ENCODE data around the gene PGAP6.
A peak's percentile ranks its signal among the peaks of the same experiment; 100 is the strongest.
"Not testable (repeated sequence)": the region's sequence is repeated elsewhere in the genome, so short reads cannot be mapped to it uniquely, and the experiment has no call there.

The PGAP6 gene

DNA sequence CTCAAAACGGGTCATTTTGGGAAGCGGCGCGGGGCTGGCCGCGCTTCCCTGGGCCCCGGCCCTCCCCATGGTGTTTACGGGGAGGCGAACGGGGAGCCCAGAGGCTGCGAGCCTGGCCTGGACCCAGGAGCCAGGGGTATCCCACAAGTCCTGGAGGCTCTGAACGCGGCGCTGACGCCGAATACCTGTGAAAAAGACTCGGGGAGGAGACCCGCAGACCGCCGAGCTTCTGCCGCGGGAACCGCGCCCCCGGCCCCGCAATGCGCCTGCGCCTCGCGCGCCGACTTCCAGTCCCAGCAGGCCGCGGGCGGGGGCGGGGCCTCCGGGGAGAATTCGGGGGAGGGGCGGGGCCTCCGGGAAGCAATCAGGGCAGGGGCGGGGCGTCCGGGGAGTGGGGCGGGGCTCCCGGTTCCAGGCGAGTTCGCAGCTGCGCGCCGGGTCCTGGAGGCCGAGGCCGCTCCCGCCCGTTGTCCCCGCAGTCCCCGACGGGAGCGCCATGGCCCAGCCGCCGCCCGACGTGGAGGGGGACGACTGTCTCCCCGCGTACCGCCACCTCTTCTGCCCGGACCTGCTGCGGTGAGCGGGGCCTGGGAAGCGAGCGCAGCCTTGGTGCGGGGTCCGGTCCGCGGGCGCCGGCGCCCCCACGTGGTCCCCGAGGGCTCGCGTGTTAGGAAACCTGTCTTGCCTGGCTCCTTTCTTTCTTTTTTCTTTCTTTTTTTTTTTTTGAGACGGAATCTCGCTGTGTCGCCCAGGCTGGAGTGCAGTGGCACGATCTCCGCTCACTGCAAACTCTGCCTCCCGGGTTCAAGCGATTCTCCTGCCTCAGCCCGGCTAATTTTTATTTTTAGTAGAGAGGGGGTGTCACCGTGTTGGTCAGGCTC, 19.9 kb upstream of the PGAP6 start, which contains the start of gene DECR2:
Gene DECR2, plus strand, starts transcription at position 418 of the 881 bp plus-strand sequence. Its CDS starts 79 bp downstream, at position 497.
- peak; percentile 77 for DNase-seq (ENCODE audit: low read depth)

DNA sequence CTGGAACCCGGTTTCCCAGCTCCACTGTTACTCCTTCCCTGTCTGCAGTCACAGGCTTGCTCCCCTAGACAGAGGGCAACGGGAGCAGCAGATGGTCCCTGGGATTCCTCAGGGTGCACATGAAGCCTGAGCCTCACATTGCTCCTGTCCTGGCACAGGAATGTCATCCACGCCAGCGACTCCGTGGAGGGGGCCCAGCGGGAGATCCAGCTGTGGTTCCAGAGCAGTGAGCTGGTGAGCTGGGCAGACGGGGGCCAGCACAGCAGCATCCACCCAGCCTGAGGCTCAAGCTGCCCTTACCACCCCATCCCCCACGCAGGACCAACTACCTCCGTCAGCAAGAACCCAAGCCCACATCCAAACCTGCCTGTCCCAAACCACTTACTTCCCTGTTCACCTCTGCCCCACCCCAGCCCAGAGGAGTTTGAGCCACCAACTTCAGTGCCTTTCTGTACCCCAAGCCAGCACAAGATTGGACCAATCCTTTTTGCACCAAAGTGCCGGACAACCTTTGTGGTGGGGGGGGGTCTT, 18.3 kb upstream of the PGAP6 start:
- DNase-seq (ENCODE audit: low read depth): no peak

DNA sequence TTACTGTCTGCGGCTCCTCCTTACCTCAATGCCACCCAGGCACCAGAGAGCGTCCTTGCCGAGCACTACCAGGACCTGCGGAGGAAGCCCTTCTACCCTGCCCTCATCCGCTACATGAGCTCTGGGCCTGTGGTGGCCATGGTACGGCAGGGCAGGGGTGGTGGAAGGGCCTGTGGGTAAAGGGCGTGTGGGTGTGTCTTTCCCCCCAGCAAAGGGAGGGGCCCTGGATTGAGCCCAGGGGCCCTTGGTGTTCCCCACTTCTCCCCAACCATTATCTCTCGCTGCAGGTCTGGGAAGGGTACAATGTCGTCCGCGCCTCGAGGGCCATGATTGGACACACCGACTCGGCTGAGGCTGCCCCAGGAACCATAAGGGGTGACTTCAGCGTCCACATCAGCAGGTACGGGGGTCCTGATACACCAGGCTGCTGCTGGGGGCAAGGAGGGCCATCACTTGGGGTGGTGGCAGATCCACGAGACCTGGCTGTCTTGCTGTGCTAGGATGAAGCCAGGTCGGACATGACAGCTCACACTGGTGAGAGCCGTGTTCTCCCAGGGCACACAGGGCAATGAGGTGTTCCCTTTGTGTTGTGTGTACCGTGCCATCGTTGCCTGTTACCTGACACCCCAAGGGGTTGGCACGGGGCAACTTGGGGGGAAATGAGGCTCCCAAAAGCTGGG, 17.7 kb upstream of the PGAP6 start:
- no peak for DNase-seq (ENCODE audit: low read depth)

DNA sequence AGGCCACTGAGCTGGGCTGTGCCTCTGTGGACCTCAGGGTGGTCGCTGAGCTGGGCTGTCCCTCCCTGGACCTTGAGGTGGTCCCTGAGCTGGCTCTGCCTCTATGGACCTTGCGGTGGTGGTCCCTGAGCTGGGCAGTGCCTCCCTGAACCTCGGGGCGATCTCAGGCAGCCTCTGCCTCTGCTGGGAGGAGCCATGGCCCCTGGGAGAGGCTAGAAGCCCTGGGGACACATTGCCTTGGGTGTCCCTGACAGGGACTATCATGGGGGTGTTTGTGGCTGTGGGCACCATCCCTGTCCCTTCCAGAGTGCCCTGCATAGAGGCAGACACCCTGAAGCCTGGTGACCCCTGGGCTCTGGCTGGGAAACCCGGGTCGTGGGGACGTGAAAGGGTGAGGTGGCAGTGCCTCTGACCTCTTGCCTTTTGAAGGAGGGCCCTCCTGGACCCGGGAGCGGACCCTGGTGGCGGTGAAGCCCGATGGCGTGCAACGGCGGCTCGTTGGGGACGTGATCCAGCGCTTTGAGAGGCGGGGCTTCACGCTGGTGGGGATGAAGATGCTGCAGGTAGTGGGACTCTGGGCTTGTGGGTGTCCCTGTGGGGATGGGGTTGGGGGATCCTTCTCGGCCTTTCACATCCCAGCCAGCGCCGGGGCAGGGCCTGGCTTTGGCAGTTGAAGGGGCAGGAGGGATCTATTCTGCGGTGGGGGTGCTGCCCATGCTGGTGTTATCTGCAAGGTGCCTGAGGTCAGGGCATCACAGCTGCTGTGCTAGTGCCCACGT, 17.0 kb upstream of the PGAP6 start:
- no peak for DNase-seq (ENCODE audit: low read depth)

DNA sequence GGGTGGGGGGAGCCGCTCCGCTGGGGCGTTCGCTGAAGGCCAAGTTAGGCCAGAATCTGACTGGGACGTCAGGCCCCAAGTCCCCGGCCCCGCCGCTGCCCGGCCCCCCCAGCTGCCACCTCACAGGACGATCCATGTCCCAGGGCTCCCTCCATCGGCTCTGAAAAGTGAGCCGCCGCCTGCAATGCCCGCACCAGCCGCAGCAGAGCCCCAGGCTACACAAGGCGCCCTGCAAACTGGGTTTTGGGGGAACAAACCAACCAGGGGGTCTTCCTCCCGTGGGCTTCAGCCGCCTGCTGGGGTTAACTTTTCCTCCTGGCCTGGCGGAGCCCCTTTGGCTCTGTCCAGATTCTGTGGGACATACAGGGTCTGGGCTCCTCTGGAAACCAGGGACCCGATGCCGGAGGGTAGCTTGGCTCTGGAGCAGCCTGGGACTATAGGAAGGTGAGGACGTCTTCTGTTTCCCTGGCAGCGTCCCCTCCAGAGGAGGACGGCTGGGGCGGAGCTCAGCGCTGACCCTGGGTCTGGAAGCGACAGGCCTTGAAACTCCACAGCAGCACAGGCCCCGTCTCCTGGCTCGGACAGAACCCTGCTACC, 16.1 kb upstream of the PGAP6 start:
- peak; percentile 47 for DNase-seq (ENCODE audit: low read depth)

DNA sequence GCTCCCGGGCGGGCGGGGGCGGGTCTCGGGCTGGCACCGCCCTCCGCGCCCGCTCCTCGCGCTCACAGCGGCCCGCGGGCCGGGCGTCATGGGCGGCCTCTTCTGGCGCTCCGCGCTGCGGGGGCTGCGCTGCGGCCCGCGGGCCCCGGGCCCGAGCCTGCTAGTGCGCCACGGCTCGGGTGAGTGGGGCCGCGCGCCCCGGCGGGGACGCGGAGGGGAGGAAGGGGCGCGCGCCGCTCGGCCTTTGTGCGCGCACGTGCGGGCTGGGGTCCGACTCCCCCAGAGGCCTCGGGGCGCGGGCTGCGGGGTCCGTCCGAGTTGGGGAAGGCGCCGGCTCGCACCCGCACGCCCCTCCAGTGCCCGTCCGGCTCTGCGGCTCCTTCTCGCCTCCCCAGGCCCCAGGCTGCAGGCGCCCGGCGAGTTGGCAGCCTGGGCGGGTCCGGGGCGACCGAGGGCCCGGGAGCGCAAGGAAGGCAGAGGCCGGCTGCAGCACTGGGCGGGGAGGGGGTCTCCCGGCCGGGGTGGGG, 15.4 kb upstream of the PGAP6 start, which contains the start of gene NME4:
Gene NME4, plus strand, starts transcription at position 65 of the 527 bp plus-strand sequence. Its CDS starts 24 bp downstream, at position 89.
- no peak for DNase-seq (ENCODE audit: low read depth)

DNA sequence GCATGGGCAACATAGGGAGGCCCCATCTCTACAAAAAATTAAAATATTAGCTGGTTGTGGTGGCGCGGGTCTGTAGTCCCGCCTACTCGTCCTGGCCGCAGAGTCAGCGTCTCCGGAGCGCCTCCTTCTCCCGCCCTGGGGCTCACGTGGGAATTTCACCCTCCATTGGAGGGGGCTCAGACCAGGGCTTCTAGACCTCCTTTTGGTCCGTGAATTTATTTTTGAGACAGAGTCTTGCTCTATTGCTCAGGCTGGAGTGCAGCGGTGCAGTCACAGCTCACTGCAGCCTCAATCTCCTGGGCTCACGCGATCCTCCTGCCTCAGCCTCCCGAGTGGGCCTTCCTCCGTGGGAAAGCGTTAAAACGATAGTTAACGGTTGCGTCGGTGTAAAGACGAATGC, 14.8 kb upstream of the PGAP6 start:
- no peak for DNase-seq (ENCODE audit: low read depth)

DNA sequence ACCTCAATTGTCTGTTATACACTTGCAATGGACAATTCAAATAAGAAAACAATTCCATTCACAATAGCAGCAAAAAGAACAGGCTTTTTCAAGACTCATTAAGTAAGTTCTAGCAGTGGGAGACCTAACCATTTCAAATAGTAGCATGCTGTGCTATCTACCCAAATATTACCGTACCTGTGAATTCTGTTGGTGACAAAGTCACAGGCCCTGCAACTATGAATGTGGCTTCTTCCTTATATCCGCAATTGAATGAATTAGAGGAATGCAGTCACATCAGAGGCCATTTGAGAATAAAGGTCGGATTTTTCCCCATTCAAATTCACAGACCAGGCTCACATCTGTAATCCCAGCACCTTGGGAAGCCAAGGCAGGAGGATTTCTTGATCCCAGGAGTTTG, 14.4 kb upstream of the PGAP6 start:
- no peak for DNase-seq (ENCODE audit: low read depth)

DNA sequence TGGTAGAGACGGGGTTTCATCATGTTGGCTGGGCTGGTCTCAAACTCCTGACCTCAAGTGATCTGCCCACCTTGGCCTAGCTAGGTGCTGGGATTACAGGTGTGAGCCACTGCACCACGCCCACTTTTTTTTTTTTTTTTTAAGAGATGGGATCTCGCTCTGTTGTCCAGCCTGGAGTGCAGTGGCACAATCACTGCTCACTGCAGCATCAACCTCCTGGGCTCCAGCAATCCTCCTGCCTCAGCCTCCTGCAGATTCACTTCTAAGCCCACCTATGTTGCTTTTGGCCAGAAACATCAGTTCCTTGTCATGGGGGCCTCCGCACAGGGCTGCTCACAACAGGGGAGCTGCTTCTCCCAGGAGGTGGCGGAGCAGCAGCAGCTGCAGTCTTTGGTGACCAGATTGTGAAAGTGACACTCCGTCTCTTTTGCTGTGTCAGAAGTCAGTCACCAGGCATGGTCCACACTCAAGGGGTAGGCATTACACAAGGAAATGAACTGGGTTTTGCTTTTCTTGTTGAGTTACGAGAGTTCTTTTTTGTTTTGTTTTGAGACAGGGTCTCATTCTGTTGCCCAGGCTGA, 10.8 kb upstream of the PGAP6 start:
- DNase-seq (ENCODE audit: low read depth): no peak

DNA sequence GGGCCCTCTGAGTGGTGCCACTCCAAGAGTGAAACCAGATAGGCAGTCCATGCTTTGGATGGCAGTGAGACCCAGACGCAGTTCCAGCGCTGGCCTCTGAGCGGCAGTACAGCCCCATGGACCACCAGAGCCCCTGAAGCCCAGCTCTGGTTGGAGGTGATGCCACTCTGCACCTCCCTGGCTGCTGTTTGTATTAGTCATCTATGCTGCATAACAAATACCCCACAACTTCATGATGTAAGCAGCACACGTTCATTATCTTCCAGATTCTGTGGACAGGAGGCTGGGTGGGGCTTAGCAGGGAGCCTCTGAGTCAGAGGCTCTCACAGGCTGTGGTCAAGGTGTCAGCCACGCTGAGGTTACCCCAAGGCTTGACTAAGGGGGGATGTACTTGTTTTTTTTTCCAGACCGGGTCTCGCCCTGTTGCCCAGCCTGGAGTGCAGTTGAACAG, 10.1 kb upstream of the PGAP6 start:
- no peak for DNase-seq (ENCODE audit: low read depth)

DNA sequence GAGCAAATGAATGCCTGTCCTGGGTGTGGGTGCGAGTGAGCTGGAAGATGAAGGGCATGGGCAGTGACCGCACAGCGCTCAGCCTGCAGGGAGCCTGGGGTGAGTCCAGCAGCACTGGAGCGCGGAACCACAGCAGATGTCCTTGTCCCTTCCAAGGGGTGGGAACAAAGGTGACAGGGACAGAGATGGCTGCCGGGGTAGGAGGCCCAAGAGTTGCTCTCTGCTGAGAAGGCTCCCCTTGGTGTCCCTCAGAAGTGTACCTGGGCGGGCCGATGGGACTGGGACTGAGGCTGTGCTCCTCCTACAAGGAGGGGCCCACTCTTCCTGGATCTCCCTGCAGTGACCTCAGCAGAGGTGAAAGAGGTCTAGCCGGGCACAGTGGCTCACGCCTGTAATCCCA, 7.6 kb upstream of the PGAP6 start:
- DNase-seq (ENCODE audit: low read depth): no peak

DNA sequence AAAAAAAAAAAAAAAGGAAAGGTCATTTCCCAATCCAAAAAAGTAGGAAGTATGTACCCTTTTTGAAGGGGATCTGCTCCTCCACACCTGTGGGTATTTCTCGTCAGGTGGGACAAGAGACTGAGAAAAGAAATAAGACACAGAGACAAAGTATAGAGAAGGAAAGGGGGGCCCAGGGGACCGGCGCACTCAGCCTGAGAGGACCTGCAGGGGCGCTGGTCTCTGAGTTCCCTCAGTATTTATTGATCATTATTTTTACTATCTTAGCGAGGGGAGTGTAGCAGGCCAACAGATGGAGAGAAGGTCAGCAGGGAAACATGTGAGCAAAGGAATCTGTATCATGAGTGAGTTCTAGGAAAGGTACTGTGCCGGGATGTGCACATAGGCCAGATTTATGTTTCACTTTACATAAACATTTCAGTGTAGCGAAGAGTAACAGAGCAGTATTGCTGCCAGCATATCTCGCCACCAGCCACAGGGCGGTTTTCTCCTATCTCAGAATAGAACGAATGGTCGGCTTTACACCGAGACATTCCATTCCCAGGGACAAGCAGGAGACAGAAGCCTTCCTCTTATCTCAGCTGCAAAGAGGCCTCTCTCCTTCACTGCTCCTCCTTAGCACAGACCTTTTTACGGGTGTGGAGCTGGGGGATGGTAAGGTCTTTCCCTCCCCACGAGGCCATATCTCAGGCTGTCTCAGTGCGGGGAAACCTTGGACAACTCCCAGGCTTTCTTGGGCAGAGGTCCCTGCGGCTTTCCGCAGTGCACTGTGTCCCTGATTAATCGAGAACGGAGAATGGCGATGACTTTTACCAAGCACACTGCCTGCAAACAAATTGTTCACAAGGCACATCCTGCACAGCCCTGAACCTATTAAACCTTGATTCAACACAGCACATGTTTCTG, 6.2 kb upstream of the PGAP6 start:
- DNase-seq (ENCODE audit: low read depth): not testable (repeated sequence)

DNA sequence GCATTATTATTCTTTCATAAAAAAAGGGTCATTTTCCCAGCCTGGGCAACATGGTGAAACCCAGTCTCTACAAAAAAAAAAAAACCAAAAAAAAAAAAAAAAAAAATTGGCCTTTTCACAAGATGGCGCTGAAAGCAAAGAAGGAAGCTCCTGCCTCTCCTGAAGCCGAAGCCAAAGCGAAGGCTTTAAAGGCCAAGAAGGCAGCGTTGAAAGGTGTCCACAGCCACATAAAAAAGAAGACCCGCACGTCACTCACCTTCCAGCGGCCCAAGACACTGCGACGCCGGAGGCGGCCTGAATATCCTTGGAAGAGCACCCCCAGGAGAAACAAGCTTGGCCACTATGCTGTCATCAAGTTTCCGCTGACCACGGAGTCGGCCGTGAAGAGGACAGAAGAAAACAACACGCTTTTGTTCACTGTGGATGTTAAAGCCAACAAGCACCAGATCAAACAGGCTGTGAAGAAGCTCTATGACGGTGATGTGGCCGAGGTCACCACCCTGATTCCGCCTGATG, 4.9 kb upstream of the PGAP6 start:
- no peak for DNase-seq (ENCODE audit: low read depth)

DNA sequence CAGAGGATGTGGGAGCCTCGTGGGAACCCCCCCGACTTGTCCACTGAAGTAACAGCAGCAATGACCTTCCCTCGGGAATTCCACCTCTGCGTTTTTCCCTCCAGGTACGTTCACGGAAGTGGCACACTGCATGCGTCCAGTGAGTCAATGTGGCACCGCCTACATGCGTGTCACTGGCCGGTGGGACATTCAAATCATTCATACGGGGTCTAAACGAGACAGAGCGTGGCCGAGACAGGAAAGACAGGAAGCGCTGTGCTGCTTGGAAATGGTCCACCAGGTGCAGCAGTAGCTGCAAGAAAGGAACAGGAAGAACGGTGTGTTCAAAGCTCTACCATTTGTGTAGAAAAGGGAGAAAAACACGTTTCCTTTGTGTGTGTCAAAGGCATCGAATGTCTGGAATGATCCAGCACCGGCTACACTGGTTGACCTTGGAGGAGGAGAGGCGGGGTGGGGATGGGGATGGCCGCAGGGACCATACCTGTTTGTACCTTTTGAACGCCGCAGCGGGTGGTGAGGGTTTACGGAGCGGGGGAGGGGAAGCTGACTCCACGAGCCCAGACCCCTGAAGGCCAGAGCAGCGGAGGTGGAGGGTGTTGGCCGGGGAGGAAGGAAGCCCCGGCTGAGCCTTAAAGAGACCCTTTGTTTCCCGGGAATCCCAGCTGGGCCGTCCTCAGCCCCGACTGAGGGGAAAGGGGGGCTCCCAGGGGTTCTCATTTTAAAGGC, 1.7 kb upstream of the PGAP6 start:
- no peak for DNase-seq (ENCODE audit: low read depth)

DNA sequence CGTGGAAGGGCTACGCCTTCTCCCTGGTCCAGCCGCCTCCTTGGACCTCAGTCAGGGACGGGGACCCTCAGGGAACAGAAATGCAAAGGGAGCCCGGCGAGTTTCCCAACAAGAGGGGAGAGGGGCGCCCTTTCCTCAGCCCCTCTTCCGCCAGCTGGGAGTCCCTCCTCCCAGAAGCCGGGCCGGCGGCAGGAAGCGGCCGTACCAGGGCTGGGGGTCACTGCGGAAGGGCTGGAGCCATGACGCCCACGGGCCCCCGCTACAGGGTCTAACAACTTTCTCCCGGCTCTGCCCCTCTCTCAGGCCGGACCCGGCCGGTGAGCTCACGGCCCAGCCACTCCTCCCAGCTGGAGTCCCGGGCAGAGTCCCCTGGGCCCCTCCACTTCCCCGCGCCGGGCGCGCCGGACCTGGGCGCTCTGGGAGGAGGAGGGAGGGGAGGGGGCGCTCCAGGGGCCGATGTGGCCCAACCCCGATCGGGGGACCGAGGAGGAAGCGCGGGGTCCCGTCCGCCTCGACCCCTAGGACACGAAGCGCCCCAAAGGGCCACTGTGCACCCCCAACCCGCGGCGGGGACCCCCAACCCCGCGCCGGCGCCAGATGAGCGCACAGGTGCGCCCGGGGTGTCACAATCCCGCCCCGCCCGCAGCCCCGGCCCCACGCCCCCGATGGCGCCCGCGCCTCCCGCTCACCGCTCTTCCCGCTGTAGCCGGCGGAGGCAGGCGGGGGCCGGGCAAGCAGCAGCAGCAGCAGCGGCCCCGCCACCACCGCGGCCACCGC, 578 bp downstream of the PGAP6 start:
- no peak for DNase-seq (ENCODE audit: low read depth)

DNA sequence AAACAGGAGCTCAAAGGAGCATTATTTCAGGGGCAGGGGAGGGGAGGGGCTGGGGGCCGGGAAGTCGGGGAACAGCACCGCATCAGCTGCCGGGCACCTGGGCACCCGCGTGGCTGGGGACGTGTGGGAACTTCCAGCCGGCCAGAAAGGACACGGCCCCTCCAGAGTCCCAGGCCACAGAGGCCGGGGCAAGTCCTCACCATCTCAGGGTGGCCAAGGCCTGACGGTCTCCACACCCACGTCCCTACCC, 1.1 kb downstream of the PGAP6 start:
- no peak for DNase-seq (ENCODE audit: low read depth)

DNA sequence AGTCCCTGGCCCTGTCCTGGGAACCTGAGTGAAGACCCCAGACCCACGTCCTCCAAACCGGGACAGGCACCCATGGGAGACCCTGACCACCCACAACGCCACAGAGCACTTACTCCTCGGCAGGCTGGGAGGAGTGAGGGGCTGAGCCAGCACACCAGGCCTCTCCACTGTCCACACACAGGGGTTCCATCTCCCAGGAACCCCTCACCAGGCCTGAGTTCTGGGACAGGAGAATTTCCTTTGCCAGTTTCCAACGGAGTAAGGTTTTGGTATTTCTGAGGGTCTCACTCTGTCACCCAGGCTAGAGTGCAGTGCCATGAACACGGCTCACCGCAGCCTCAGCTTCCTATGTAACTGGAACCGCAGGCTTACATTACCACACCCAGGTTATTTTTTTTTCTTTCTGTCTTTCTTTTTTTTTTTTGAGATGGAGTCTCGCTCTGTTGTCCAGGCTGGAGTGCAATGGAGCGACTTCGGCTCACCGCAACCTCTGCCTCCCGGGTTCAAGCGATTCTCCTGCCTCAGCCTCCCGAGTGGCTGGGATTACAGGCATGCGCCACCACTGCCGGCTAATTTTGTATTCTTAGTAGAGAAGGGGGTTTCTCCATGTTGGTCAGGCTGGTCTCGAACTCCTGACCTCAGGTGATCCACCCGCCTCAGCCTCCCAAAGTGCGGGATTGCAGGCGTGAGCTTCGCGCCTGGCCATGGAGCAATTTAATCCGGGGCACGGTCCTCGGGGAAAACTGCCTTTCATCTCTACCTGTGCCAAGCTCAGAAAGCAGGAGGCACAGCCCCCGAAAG, 1.6 kb downstream of the PGAP6 start:
- no peak for DNase-seq (ENCODE audit: low read depth)
